ENCODE data around the gene TSSK1B.

TSSK1B gene

DNA sequence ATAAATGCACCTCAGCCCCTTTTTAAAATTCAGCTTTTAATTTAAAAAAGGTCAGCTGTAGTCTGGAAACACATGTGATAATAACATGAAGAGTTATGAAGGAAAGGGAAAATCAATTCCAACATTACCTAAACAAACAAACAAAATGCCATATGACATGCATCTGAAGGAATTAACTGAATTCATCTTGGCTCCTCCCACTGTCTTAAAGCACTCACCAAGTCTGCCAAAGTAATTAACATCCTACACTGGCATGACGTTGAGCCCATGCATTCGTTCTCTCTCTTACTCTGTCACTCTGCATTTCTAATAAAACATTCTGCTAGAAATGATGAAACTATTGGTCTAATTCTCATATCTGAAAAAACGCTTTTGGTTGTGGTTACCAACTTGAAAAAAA lies 37.7 kb downstream of the TSSK1B start:
- no peak for FAIRE-seq

DNA sequence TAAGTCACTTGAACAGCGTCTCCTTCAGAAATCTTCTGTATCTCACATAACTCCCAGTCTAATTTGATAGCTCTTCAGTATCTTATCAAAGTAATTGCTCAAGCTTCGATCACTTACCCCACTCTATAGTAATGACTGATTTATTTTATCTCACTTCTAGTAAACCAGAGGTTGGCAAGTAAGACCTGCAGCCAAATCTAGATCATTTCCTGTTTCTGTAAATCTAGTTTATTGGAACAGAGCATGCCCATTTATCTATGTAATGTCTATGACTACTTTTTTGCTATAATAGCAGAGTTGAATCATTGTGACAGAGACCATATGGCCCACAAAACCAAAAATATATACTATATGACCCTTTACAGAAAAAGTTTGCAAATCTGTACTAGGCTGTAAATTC lies 40.1 kb downstream of the TSSK1B start:
- no peak for FAIRE-seq

DNA sequence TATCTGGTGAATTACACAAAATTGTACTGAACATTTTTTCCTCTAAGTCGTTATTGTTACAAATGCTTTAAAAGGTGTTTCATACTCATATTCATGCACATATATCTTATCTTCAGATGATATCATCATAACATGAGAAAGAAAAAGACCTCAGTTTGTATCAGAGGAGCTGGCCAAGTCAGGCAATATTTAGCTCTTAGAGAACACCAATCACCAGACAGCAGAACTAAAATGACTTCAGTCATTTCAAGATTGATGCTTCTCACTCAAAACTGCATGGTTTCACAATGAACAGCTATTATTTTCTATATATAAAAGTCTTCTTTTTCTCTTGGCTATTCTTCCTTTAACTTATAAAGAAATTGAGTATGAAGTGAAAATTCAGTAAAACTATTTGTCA lies 44.6 kb downstream of the TSSK1B start:
- no peak for FAIRE-seq

DNA sequence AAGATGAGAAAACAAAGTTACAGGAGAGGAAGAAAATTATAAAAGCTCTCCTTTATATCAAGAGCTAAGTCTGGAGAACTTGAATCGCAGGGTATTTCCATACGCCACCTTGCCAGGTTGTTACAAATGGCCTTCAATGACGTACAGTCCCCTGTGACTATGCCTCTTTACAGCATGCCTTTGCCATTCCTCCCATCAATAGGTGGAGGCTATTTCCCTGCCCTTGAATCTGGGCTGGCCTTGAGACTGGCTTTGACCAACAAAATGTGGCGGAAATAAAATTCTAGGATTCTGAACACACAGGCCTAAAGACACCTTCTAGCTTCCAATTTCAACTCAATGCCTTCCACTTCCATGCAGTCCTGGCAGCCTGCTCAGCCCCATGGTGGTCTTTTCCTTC lies 45.7 kb downstream of the TSSK1B start:
- no peak for FAIRE-seq

DNA sequence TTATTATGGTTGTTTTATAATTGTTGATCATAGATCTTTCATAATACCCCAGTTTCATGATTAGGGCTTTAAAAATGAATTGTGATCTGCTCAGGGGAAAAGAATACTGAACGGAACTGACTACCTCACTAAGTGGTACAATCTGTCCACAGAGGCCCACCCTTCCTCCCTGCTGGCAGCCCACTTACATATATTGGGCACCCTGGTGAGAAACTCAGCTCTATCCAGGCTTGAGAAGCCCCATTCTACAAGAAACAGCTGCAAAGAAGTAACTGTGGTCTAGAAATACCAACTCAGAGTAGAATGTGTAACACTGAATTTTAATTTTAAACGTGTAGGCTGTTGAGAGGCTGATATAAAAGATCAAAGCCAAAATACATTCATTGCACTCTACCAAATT lies 46.9 kb downstream of the TSSK1B start:
- FAIRE-seq = no peak

DNA sequence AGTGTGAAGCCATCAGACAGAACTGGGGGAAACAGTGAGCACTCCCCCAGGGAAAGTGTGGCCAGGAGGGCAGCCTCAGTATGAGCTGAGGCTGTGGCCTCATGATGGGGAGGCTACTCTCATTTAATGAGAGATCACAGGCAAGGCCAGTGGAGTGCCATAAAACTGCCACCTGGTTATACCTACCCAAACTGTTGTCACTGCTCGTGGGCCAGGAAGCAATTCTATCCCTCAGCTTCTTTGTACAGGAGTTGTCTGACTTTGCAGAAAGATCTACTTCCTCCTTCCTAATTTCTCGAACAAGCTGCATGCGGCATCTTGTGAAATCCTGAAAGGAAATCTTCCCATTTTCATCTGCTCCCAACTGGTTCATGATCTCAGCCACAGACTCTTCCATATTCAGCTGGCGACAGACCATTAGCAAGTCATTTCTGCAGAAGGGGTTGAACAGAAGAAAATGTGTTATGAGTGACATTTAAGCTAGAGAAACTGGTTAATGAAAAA lies 50.0 kb downstream of the TSSK1B start:
- no peak for FAIRE-seq

DNA sequence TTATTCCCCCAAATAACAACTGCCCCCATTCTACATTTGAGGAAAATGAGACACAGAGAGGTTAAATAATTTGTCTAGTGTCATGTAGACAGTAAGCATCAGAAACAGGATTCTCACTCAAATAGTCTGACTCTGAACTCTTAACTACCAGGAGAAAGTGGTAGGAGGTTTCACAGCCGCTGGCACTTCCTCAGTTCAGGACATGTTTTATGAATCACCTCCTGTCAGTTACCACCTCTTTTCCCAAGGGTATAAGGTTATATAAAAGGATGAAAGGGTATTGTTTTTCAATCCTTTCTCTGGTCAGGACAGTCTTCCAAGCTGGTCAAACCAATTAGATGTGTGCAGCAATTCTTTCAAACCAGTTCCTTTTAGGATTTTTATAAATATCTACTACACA lies 52.1 kb downstream of the TSSK1B start:
- FAIRE-seq = no peak
